Measurements from ENCODE around the gene SWAP70. TPM values are rescaled to one million over a fixed set of nuclear protein-coding genes. Genes with fewer than 3 reads are reported as not detected.

Gene SWAP70
- total RNA-seq, 1 experiment from 2014 or later = 8.6 TPM

DNA sequence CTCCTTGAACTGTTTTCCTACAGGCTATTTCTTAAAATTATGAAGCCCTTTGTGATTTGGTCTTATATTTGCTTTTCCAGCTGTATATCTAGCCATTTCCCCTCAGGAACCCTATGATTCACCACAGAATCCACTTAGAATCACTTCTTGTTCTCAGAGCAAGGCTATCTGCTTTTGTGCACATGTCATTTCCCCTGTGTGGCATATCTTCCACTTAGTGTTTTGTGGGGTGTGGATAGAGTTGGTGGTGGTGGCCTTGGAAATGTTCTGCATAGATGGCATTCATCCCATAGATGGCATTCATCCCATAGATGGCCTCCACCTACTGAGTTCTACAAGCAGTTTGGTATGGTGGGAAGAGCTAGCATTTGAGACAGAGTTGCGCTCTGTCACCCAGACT, 44.7 kb downstream of the SWAP70 start:
- BruUV-seq (replicated peaks) = no TSS peak
- TF ChIP-seq CTCF (conservative IDR thresholded peaks at IDR 0.05; ENCODE audit: low read depth, low read length) (no peak), EZH2 (IDR thresholded peaks at IDR 0.05; ENCODE audit: low read length, unreplicated experiment) (no peak), EZH2phosphoT487 (IDR thresholded peaks at IDR 0.05; ENCODE audit: borderline replicate concordance, low read length) (no peak)
- DNase-seq = peak; percentile 17
- Histone ChIP-seq H3K4me1 (ENCODE audit: insufficient read depth, low read length) (peaks cover 10% of the 10 kb centered on the region), H3K4me2 (ENCODE audit: low read length) (0 out of 2 replicates have a peak overlapping the region, but pooled peaks have one; percentile 14), H3K9me3 (ENCODE audit: low read length) (no peaks in the 10 kb centered on the region), H3K4me3 (ENCODE audit: low read length) (no peak overlapping the region), H3K9me2 (replicated peaks; ENCODE audit: low read length) (no peaks in the 10 kb centered on the region), H3K36me3 (ENCODE audit: low read depth, low read length) (no peaks in the 10 kb centered on the region), H3K27ac (ENCODE audit: low read length) (no peak overlapping the region), H3K9ac (ENCODE audit: low read length) (no peak overlapping the region), H3K27me3 (ENCODE audit: low read length) (no peaks in the 10 kb centered on the region), H3F3A (ENCODE audit: low read length, unreplicated experiment) (no peaks in the 10 kb centered on the region), H2AFZ (ENCODE audit: low read length) (no peak overlapping the region), H4K20me1 (ENCODE audit: low read length) (no peaks in the 10 kb centered on the region), H3K79me2 (ENCODE audit: low read length) (no peaks in the 10 kb centered on the region)
- peak; percentile 91 for ATAC-seq
- POLR2A ChIA-PET (ENCODE audit: unreplicated experiment) = no interaction called here
- intact Hi-C loops (cut with micrococcal nuclease) = no loop called here
- CTCF ChIA-PET = interaction anchor here (0.6 kb wide), 2 partner anchors 39 to 119 kb away, joined by 3 to 4 read pairs; no protein-coding TSS in a partner anchor

DNA sequence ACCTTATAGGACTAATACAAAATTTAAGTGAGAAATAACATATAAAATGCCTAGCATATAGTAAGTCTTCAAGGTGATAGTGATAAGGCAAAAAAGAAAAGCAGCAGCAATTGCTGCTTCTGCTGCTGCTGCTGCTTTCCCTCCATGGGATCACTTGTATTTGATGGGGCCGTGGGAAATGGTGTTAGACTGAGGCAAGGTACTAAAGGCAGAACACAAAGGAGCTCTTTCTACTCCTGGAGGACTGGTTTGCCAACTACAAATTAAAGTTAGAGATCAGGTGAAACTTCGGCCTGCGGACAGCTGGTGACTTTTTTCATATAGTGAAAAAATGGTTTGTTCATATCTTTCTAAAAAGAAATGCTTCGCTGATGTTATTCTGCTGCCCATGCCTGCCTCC, 46.3 kb downstream of the SWAP70 start:
- Histone ChIP-seq H3F3A (ENCODE audit: low read length, unreplicated experiment) (no peaks in the 10 kb centered on the region), H3K9ac (ENCODE audit: low read length) (no peak overlapping the region), H3K27me3 (ENCODE audit: low read length) (no peaks in the 10 kb centered on the region), H3K36me3 (ENCODE audit: low read depth, low read length) (0 out of 2 replicates have a peak, but pooled peaks cover 2% of the 10 kb centered on the region), H3K4me2 (ENCODE audit: low read length) (no peak overlapping the region), H2AFZ (ENCODE audit: low read length) (no peak overlapping the region), H3K9me2 (replicated peaks; ENCODE audit: low read length) (no peaks in the 10 kb centered on the region), H3K4me3 (ENCODE audit: low read length) (no peak overlapping the region), H3K27ac (ENCODE audit: low read length) (no peak overlapping the region), H3K4me1 (ENCODE audit: insufficient read depth, low read length) (peaks cover 10% of the 10 kb centered on the region), H3K9me3 (ENCODE audit: low read length) (no peaks in the 10 kb centered on the region), H3K79me2 (ENCODE audit: low read length) (no peaks in the 10 kb centered on the region), H4K20me1 (ENCODE audit: low read length) (no peaks in the 10 kb centered on the region)
- intact Hi-C loops (cut with micrococcal nuclease) = no loop called here
- CTCF ChIA-PET = no interaction called here
- BruUV-seq (replicated peaks) = no TSS peak
- ATAC-seq (no peak), DNase-seq (no peak)
- no peak for TF ChIP-seq CTCF (conservative IDR thresholded peaks at IDR 0.05; ENCODE audit: low read depth, low read length)
- TF ChIP-seq EZH2 (IDR thresholded peaks at IDR 0.05; ENCODE audit: low read length, unreplicated experiment) = no peak
- no peak for TF ChIP-seq EZH2phosphoT487 (IDR thresholded peaks at IDR 0.05; ENCODE audit: borderline replicate concordance, low read length)
- POLR2A ChIA-PET (ENCODE audit: unreplicated experiment) = no interaction called here

- DNase-seq = no peak
- Histone ChIP-seq H3K27ac (ENCODE audit: low read length) (no peak overlapping the region), H4K20me1 (ENCODE audit: low read length) (no peaks in the 10 kb centered on the region), H3K4me3 (ENCODE audit: low read length) (no peak overlapping the region), H3K36me3 (ENCODE audit: low read depth, low read length) (0 out of 2 replicates have a peak, but pooled peaks cover 4% of the 10 kb centered on the region), H3K27me3 (ENCODE audit: low read length) (no peaks in the 10 kb centered on the region), H3K4me1 (ENCODE audit: insufficient read depth, low read length) (peaks cover 10% of the 10 kb centered on the region), H3K9ac (ENCODE audit: low read length) (no peak overlapping the region), H3F3A (ENCODE audit: low read length, unreplicated experiment) (no peaks in the 10 kb centered on the region), H3K4me2 (ENCODE audit: low read length) (no peak overlapping the region), H3K9me2 (replicated peaks; ENCODE audit: low read length) (no peaks in the 10 kb centered on the region), H3K9me3 (ENCODE audit: low read length) (no peaks in the 10 kb centered on the region), H3K79me2 (ENCODE audit: low read length) (no peaks in the 10 kb centered on the region), H2AFZ (ENCODE audit: low read length) (no peak overlapping the region)
- ChIA-PET POLR2A (ENCODE audit: unreplicated experiment) (no interaction called here), CTCF (no interaction called here)
- intact Hi-C loops (cut with micrococcal nuclease) = no loop called here
- BruUV-seq (replicated peaks) = no TSS peak
- no peak for ATAC-seq
- TF ChIP-seq EZH2 (IDR thresholded peaks at IDR 0.05; ENCODE audit: low read length, unreplicated experiment) (no peak), EZH2phosphoT487 (IDR thresholded peaks at IDR 0.05; ENCODE audit: borderline replicate concordance, low read length) (no peak)
Observed at GRCh38 chr11:9710852-9711251, 47.0 kb downstream of the SWAP70 start.

All from PC-3 (cell line).